Regular cardiac myocyte (primary cell): ENCODE data around the gene TCAP. TPM values are rescaled to one million over a fixed set of nuclear protein-coding genes. Genes with fewer than 3 reads are reported as not detected.

Experiments used
- total RNA-seq: library from RNA; depleted of rRNA; stranded (reverse); fragments of >200 nt; gene quantifications from 2 replicates; pipeline ENCODE4 v1.2.3, GENCODE V29; 2014

Gene TCAP, protein sequence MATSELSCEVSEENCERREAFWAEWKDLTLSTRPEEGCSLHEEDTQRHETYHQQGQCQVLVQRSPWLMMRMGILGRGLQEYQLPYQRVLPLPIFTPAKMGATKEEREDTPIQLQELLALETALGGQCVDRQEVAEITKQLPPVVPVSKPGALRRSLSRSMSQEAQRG
- total RNA-seq = 0.19 and 0.28 TPM in 2 replicates

DNA sequence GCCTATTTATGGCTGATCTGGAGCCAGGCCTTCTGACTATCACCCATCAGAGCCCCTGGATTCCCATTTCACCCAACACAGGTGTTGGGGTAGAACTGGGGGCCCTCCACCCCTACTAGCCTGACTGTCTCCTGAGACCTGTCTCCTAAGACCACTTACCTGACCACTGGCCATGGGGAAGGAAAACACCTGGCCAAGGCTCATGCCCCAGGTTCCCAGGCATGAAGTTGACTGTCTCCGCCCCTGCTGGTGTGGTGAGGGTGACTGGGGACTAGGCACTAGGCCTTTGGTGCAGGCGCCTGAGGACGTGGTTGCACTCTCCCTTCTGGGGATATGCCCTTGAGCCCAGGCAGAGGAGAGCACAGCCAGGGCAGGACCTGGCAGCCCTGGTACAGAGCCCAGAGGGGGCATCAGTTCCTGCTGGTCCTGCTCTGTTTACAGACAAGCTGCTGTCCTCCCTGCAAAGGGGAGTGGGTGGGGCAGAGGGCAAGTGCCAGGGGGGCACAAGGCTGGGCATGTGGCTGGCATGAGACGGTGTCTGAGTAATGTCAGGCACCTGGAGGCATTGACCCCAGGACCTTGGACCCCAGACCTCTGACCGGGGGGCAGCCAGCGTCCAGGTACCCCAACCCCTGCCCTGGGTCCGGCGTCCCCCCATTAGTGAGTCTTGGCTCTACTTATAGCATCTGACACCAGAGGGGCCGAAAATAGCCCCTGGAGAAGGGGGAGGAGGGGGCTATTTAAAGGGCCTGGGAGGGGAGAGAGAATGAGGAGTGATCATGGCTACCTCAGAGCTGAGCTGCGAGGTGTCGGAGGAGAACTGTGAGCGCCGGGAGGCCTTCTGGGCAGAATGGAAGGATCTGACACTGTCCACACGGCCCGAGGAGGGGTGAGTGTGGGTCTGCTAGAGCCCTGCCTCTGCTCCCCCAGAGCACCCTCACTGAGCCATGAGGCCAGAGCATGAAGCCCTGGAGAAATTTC lies at the start of gene TCAP:
TCAP (plus strand) TSS at position 769 of the 981 bp plus-strand sequence; CDS start at position 780, 11 bp downstream.

DNA sequence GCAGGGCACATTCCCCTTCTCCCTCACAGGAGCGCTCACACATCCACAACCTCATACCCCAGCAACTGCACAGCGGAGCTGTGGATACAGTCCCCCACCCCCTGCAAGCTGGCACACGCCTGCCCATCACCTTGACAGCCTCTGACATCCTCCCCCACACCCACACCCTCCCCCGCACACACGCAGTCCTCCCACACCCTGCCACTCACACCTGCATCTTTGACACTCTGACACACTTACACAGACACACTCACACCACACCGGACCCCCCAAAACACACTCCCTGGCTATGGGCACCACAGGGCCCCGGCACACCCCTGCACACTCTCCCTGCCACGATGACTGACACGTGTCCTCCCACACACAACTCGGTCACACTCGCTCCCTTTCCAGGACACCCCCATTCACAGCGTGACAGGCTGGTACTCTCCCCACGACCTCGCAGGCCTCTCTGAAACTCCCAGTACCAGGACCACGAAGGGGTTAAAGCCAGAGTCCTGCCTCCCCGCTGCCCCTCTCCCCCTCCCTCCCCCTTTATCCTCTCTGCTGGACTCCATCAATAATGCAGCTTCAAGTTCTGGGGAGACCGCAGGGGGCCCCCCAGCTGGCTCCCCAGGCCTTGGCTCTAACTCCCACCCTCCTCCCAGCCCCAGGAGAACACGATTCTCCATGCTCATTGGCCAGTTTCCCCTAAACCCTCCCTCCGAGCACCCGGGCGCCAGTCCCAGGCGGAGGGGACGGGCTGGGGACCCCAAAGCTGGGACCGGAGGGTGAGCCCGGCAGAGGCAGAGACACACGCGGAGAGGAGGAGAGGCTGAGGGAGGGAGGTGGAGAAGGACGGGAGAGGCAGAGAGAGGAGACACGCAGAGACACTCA lies 38.7 kb upstream of the TCAP start, which contains the start of gene PPP1R1B:
PPP1R1B (plus strand) TSS at position 782 of the 876 bp plus-strand sequence. CDS start 441 bp downstream, outside the sequence.

DNA sequence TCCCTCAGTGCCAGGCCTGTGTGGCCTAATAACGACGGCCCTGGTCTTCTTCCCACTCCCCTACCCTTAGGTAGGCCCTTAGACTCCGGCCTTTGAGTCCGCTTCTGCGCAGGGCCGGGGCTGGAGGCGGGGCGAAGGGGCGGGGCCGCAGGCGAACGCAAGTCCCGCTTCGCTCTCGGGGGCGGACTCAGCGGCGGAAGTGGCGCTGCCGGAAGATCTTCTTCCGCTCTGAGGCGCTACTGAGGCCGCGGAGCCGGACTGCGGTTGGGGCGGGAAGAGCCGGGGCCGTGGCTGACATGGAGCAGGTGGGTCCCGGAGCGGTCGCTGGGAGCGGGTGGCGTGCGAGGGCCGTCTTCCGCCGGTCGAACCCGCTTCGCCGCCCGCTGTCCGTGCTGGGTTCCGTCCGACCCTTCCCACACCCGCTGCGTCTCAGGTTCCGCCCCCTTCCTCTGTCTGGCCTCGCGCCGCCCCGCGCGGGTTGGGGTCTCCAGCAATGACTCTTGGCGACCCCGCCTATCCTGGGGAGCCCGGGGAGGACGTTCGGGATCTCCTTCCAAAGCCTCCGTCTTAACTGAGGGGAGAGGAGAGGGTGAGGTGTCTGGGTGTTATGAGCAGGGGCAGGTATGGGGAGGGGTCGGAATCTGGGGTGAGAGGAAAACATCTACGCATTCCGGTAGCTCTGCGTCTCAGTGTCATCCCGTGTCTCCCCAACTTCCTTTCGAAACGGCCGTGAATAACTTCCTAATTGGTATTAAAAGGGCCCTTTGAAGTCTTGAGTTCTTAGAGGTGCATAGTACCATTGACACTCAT lies 28.0 kb upstream of the TCAP start, which contains the start of gene STARD3:
STARD3 (plus strand) TSS at position 218 of the 810 bp plus-strand sequence. CDS start 16,388 bp downstream, outside the sequence.

DNA sequence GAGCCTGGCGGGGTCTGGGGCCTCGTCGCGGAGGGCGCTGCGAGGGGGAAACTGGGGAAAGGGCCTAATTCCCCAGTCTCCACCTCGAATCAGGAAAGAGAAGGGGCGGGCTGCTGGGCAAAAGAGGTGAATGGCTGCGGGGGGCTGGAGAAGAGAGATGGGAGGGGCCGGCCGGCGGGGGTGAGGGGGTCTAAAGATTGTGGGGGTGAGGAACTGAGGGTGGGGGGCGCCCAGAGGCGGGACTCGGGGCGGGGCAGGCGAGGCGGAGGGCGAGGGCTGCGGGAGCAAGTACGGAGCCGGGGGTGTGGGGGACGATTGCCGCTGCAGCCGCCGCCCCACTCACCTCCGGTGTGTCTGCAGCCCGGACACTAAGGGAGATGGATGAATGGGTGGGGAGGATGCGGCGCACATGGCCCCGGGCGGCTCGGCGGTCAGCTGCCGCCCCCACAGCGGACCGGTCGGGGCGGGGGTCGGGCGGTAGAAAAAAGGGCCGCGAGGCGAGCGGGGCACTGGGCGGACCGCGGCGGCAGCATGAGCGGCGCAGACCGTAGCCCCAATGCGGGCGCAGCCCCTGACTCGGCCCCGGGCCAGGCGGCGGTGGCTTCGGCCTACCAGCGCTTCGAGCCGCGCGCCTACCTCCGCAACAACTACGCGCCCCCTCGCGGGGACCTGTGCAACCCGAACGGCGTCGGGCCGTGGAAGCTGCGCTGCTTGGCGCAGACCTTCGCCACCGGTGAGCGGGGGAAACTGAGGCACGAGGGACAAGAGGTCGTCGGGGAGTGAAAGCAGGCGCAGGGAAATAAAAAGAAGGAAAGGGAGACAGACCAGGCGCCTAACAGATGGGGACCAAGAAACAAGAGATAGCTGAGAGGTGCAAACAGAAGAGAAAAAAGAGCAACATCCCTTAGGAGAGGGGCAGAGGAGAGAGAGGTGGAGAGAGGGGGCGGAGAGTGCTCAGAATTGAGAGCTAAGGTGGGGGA lies 3.1 kb downstream of the TCAP start, which contains the start of gene PNMT:
PNMT (plus strand) TSS at position 509 of the 980 bp plus-strand sequence; CDS start at position 532, 23 bp downstream.

DNA sequence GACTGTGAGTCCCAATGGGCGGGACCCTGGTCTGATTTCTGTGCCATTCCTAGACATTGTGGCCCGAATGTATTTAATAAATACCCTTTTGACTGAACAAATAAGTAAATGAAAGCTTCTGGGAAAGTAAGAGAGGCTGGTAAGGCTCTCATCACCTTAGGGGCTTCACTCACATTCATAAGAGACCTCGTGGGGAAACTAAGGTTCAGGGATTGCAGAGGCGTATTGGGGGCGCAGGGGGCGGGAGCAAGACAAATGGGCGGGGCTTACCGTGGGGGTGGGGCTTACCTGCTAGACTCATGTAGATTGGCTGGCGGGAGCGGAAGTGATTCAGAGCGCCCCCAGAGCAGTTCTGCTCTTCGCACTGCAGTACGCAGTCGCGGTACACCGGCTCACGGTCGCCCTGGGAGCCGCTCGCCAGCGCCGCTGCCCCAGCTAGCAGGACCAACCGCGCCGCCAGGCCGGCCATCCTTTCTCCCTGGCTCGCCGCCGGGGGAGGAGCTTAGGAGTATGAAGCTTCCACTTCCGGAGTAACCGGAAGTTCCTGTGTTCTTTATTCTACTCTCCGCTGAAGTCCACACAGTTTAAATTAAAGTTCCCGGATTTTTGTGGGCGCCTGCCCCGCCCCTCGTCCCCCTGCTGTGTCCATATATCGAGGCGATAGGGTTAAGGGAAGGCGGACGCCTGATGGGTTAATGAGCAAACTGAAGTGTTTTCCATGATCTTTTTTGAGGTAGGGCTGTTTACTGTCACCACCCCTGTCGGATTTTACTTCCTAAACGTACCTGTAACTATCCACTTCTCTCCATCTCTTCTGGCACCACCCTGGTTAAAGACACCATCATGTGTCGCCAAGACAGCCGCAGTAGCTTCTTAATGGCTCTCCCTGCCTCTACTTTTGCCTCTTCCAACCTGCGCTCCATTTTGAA lies 22.7 kb downstream of the TCAP start, which contains the start of gene PGAP3:
PGAP3 (minus strand) TSS at position 512 of the 929 bp plus-strand sequence; CDS start at position 469, 43 bp downstream.

DNA sequence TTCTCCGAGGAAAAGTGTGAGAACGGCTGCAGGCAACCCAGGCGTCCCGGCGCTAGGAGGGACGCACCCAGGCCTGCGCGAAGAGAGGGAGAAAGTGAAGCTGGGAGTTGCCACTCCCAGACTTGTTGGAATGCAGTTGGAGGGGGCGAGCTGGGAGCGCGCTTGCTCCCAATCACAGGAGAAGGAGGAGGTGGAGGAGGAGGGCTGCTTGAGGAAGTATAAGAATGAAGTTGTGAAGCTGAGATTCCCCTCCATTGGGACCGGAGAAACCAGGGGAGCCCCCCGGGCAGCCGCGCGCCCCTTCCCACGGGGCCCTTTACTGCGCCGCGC lies 34.6 kb downstream of the TCAP start, which contains the start of gene ERBB2:
ERBB2 (plus strand) TSS at position 247 of the 330 bp plus-strand sequence. CDS start 175 bp downstream, outside the sequence.

Other genes with a start within 250 kb of the TCAP start
- 16.3 and 16.9 TPM in 2 replicates for gene MED1, start 214.1 kb upstream of the TCAP start, total RNA-seq
- gene CDK12, start 203.9 kb upstream of the TCAP start, total RNA-seq = 19.9 and 20.0 TPM in 2 replicates
- not detected in 2 replicates for gene NEUROD2, start 57.4 kb upstream of the TCAP start, total RNA-seq
- not detected in 2 replicates for gene PPP1R1B, start 38.4 kb upstream of the TCAP start, total RNA-seq
- gene STARD3, start 28.2 kb upstream of the TCAP start, total RNA-seq = 27.6 and 33.4 TPM in 2 replicates
- not detected in 2 replicates for gene PNMT, start 3.1 kb downstream of the TCAP start, total RNA-seq
- gene PGAP3, start 22.7 kb downstream of the TCAP start, total RNA-seq = 4.2 and 10.7 TPM in 2 replicates
- gene ERBB2, start 34.7 kb downstream of the TCAP start, total RNA-seq = 22.6 and 26.8 TPM in 2 replicates
- 11.3 and 16.7 TPM in 2 replicates for gene MIEN1, start 65.2 kb downstream of the TCAP start, total RNA-seq
- gene GRB7, start 72.6 kb downstream of the TCAP start, total RNA-seq = under 0.01 TPM in 2 replicates
- under 0.01 TPM in 1 of 2 replicates, not detected in the other for gene IKZF3, start 199.0 kb downstream of the TCAP start, total RNA-seq
- not detected in 2 replicates for gene ZPBP2, start 202.9 kb downstream of the TCAP start, total RNA-seq